ENCODE results near the gene ATP5MC3.

- TF ChIP-seq, protein P1, sequence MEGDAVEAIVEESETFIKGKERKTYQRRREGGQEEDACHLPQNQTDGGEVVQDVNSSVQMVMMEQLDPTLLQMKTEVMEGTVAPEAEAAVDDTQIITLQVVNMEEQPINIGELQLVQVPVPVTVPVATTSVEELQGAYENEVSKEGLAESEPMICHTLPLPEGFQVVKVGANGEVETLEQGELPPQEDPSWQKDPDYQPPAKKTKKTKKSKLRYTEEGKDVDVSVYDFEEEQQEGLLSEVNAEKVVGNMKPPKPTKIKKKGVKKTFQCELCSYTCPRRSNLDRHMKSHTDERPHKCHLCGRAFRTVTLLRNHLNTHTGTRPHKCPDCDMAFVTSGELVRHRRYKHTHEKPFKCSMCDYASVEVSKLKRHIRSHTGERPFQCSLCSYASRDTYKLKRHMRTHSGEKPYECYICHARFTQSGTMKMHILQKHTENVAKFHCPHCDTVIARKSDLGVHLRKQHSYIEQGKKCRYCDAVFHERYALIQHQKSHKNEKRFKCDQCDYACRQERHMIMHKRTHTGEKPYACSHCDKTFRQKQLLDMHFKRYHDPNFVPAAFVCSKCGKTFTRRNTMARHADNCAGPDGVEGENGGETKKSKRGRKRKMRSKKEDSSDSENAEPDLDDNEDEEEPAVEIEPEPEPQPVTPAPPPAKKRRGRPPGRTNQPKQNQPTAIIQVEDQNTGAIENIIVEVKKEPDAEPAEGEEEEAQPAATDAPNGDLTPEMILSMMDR (IDR thresholded peaks at IDR 0.05): no peak
- no peak for TF ChIP-seq POLR2A (IDR thresholded peaks at IDR 0.05)
Measured at GRCh38 chr2:175175320-175175719, 6.2 kb downstream of the ATP5MC3 start.

Measured in heart left ventricle (tissue), 13 donors.